HG03045 (cell line): ENCODE results near the gene ROBO1.
"Not testable (repeated sequence)": the region's sequence is repeated elsewhere in the genome, so short reads cannot be mapped to it uniquely, and the experiment has no call there.

Experiments used
- ATAC-seq: cut with Tn5 transposase; IDR thresholded peaks from one replicate; pipeline ENCODE4 v1.9.1; 2021; ENCODE audit warnings: mild to moderate bottlenecking, moderate library complexity; ENCODE audit not compliant: unreplicated experiment

The ROBO1 gene

GRCh38 chr3:79558943-79559342 lies 208.9 kb downstream of the ROBO1 start:
- no peak for ATAC-seq

- ATAC-seq = no peak
Observed at GRCh38 chr3:79555655-79556054, 212.1 kb downstream of the ROBO1 start.

GRCh38 chr3:79551997-79552396 lies 215.8 kb downstream of the ROBO1 start:
- ATAC-seq = no peak

- no peak for ATAC-seq
Observed at GRCh38 chr3:79551321-79551892, 216.4 kb downstream of the ROBO1 start.

- ATAC-seq = no peak
Observed at GRCh38 chr3:79543218-79543982, 224.4 kb downstream of the ROBO1 start.

- ATAC-seq = no peak
Observed at GRCh38 chr3:79534727-79535126, 233.1 kb downstream of the ROBO1 start.

GRCh38 chr3:79531566-79532295 lies 236.1 kb downstream of the ROBO1 start:
- ATAC-seq = no peak

GRCh38 chr3:79521221-79521848 lies 246.5 kb downstream of the ROBO1 start:
- peak; percentile 47 for ATAC-seq

- no peak for ATAC-seq
Observed at GRCh38 chr3:79517766-79518413, 249.9 kb downstream of the ROBO1 start.

- no peak for ATAC-seq
Observed at GRCh38 chr3:79516795-79517194, 251.0 kb downstream of the ROBO1 start.

- no peak for ATAC-seq
Observed at GRCh38 chr3:79515072-79515471, 252.7 kb downstream of the ROBO1 start.

- ATAC-seq = no peak
Observed at GRCh38 chr3:79514069-79514468, 253.7 kb downstream of the ROBO1 start.

- no peak for ATAC-seq
Observed at GRCh38 chr3:79506751-79507150, 261.0 kb downstream of the ROBO1 start.

GRCh38 chr3:79502216-79502681 lies 265.5 kb downstream of the ROBO1 start:
- ATAC-seq = not testable (repeated sequence)

GRCh38 chr3:79497447-79498111 lies 270.2 kb downstream of the ROBO1 start:
- ATAC-seq = no peak

- no peak for ATAC-seq
Observed at GRCh38 chr3:79491029-79491641, 276.7 kb downstream of the ROBO1 start.

- no peak for ATAC-seq
Observed at GRCh38 chr3:79490165-79491028, 277.4 kb downstream of the ROBO1 start.

- no peak for ATAC-seq
Observed at GRCh38 chr3:79488407-79488806, 279.4 kb downstream of the ROBO1 start.

GRCh38 chr3:79480746-79481145 lies 287.1 kb downstream of the ROBO1 start:
- ATAC-seq = no peak
